PC-9 (cell line): ENCODE results near the gene CDK17. TPM values are rescaled to one million over a fixed set of nuclear protein-coding genes. Genes with fewer than 3 reads are reported as not detected.

Source experiments
- BruUV-seq: library from RNA; stranded (reverse); fragments of 400-500 nt; replicated peaks from 2 replicates; lab custom pipeline; 2021; lab: Mats Ljungman, UMichigan
- CTCF ChIA-PET: fragments of 300-600 bp; sonication (Branson Sonifier 250); formaldehyde crosslinking; loops from one replicate; lab custom pipeline; 2022; ENCODE audit warnings: antibody characterized with exemption; lab: Charles Lee
- POLR2A ChIA-PET: fragments of 300-600 bp; sonication (Branson Sonifier 250); formaldehyde crosslinking; loops from one replicate; lab custom pipeline; 2022; ENCODE audit warnings: antibody characterized with exemption; ENCODE audit not compliant: unreplicated experiment; lab: Charles Lee
- DNase-seq, 2 experiments: peaks; one replicate each; pipeline versions ENCODE4 v3.0.0 to v3.0.0-alpha.2; 2015 to 2022; ENCODE audit warnings: mixed read lengths in 1 of 2
- H2AFZ ChIP-seq: fragments of 200-600 bp; sonication (generic); 2 replicates; pipeline ENCODE4 v1.8.1; 2017; ENCODE audit warnings: antibody characterized with exemption
- H3F3A ChIP-seq: fragments of 200-600 bp; sonication (generic); 2 replicates; pipeline ENCODE4 v1.8.1; 2017; ENCODE audit warnings: antibody characterized with exemption, mild to moderate bottlenecking, low read depth; ENCODE audit not compliant: insufficient read depth
- H3K27ac ChIP-seq: fragments of 200-600 bp; sonication (generic); 2 replicates; pipeline ENCODE4 v1.6.1; 2016; ENCODE audit warnings: mixed run types
- H3K27me3 ChIP-seq: fragments of 200-600 bp; sonication (generic); 2 replicates; pipeline ENCODE4 v1.6.1; 2016; ENCODE audit warnings: low read depth, mixed run types; ENCODE audit not compliant: insufficient read depth
- H3K36me3 ChIP-seq: fragments of 200-600 bp; sonication (generic); 2 replicates; pipeline ENCODE4 v1.6.1; 2016; ENCODE audit warnings: low read depth, mixed run types
- H3K4me1 ChIP-seq: fragments of 200-600 bp; sonication (generic); replicated peaks from 2 replicates; pipeline ENCODE4 v1.6.1; 2016; ENCODE audit warnings: mixed run types; ENCODE audit not compliant: insufficient read depth
- H3K4me2 ChIP-seq: fragments of 200-600 bp; sonication (generic); 2 replicates; pipeline ENCODE4 v1.6.1; 2017; ENCODE audit warnings: mixed run types
- H3K4me3 ChIP-seq: fragments of 200-600 bp; sonication (generic); 2 replicates; pipeline ENCODE4 v1.6.1; 2016; ENCODE audit warnings: mixed run types
- H3K79me2 ChIP-seq: fragments of 200-600 bp; sonication (generic); 2 replicates; pipeline ENCODE4 v1.6.1; 2017; ENCODE audit warnings: low read depth, mixed run types
- H3K9me2 ChIP-seq: fragments of 200-600 bp; sonication (generic); 2 replicates; pipeline ENCODE4 v1.8.1; 2017; ENCODE audit warnings: mild to moderate bottlenecking; ENCODE audit not compliant: insufficient read depth
- H3K9me3 ChIP-seq: fragments of 200-600 bp; sonication (generic); 2 replicates; pipeline ENCODE4 v1.8.1; 2016; ENCODE audit warnings: low read depth; ENCODE audit not compliant: insufficient read depth
- H4K20me1 ChIP-seq: fragments of 200-600 bp; sonication (generic); 2 replicates; pipeline ENCODE4 v1.8.1; 2017; ENCODE audit not compliant: insufficient read depth
- EZH2 ChIP-seq: fragments of 200-600 bp; sonication (generic); IDR thresholded peaks from 2 replicates; pipeline ENCODE4 v1.8.0; 2017; ENCODE audit warnings: antibody characterized with exemption, low read depth
- intact Hi-C: fragments of 100-400 bp; cut with micrococcal nuclease; formaldehyde crosslinking; loops from one replicate; pipeline ENCODE4 v1.10.0; 2022; ENCODE audit not compliant: unreplicated experiment
- total RNA-seq: library from RNA; stranded (reverse); gene quantifications from 2 replicates; pipeline ENCODE4 v1.2.3, GENCODE V29; 2021
- TF ChIP-seq, protein P1 (sequence below): fragments of 200-600 bp; sonication (generic); conservative IDR thresholded peaks from 2 replicates; pipeline ENCODE4 v1.6.1; 2017; ENCODE audit warnings: mixed run types, antibody characterized with exemption, mild to moderate bottlenecking, moderate library complexity

The CDK17 gene
- total RNA-seq, 1 experiment from 2014 or later = 29.0 TPM

DNA sequence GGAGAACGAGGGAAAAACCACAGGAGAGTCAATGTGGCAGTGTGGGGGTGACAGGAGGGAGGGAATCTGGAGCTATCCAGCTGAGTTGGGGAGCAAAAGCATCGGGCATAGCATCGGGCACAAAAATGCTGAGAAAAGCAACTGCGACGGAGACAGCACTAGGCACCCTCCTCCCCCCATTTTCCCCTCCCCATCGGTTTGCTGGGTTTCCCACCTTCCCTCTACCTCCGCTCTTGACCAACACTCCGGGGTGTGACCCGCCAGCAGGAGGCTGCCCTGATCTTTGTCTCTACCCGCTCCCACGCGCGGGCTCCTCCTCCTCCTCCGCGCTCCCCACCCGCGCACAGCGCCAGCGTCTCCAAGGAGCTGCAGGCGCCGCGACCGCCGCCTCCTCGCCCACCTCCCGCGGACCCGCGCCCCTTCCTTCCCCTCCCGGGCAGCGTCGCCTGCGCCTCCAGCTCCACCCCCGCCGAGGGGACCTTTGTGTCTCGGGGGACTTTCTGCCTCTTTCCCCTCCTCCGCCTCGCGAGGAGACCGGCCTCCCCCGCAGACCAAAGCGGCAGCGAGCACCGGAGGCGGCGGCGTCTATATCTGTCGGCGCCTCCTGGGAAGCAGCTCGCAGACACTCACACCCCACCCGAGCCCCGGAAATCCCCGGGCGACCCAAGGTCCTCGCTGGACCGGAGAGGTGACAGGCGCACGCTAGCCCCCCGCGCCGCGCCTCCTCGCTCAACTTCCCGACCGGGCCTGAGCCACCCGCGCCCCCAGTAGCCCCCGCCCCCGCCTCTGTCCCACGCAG, 920 bp downstream of the CDK17 start:
- H4K20me1 ChIP-seq = peaks cover 29% of the 10 kb centered on the region
- BruUV-seq = no TSS peak
- peaks cover 52% of the 10 kb centered on the region for H3K79me2 ChIP-seq
- TF ChIP-seq EZH2 = no peak
- TF ChIP-seq, protein P1, sequence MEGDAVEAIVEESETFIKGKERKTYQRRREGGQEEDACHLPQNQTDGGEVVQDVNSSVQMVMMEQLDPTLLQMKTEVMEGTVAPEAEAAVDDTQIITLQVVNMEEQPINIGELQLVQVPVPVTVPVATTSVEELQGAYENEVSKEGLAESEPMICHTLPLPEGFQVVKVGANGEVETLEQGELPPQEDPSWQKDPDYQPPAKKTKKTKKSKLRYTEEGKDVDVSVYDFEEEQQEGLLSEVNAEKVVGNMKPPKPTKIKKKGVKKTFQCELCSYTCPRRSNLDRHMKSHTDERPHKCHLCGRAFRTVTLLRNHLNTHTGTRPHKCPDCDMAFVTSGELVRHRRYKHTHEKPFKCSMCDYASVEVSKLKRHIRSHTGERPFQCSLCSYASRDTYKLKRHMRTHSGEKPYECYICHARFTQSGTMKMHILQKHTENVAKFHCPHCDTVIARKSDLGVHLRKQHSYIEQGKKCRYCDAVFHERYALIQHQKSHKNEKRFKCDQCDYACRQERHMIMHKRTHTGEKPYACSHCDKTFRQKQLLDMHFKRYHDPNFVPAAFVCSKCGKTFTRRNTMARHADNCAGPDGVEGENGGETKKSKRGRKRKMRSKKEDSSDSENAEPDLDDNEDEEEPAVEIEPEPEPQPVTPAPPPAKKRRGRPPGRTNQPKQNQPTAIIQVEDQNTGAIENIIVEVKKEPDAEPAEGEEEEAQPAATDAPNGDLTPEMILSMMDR = no peak
- peak overlapping the region; percentile 93 for H3K27ac ChIP-seq
- H3K4me1 ChIP-seq = peaks cover 47% of the 10 kb centered on the region
- H2AFZ ChIP-seq = peak overlapping the region; percentile 77
- H3K9me3 ChIP-seq = no peaks in the 10 kb centered on the region; the same call in 1 of the 2 replicates
- no peaks in the 10 kb centered on the region for H3K9me2 ChIP-seq
- no peaks in the 10 kb centered on the region for H3K36me3 ChIP-seq
- peaks cover 24% of the 10 kb centered on the region for H3F3A ChIP-seq
- ChIA-PET POLR2A (no interaction called here), CTCF (interaction anchor here (0.6 to 1.5 kb wide), 4 partner anchors 28 to 333 kb away, joined by 3 to 11 read pairs (median 4); no protein-coding TSS in a partner anchor)
- peak overlapping the region; percentile 67 for H3K4me3 ChIP-seq
- H3K27me3 ChIP-seq = no peaks in the 10 kb centered on the region
- H3K4me2 ChIP-seq = peak overlapping the region; percentile 96
- peak in 1 of 2 experiments; percentile 58 for DNase-seq
- intact Hi-C loops = loop anchor here (5.0 to 10.0 kb wide), 2 partner anchors 47 to 105 kb away; no protein-coding TSS in a partner anchor

DNA sequence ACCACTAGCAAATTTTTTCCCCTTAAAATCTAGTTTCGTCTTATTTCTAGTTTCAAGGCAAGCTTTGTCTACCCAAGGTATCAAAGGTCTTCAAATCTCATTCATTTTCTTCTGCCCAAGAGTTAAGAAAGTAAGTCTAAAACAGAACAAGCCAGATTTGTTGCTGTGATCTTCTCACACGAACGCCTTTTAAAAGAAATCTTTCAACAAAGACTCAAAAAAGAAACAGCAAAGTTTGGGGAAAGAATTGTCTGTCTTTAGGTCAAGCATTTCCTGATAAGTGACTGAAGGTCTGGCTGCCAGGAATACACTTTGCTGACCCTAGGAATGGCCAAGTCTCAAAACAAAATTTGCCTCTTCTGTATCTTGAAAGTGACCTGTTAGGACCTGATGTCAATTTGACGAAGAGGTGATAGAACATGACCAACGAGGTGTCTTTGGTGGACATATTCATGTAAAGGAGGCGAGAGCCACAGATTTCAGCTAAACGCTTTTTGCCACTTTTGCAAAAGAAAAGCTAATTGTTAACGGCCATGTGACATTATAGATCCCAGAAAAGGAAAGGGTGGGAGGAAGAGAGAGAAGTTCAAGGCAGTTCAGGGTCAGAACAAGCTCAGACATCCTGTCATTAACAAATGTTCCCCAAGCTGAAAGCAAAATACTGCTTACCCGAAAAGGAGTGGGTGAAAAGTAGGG, 1.7 kb downstream of the CDK17 start:
- peaks cover 28% of the 10 kb centered on the region for H3F3A ChIP-seq
- TF ChIP-seq, protein P1 = no peak
- TF ChIP-seq EZH2 = no peak
- H3K4me2 ChIP-seq = peak overlapping the region; percentile 96
- ChIA-PET POLR2A (interaction anchor here (0.6 kb wide), 1 partner anchor 131 kb away, joined by 8 read pairs; no protein-coding TSS in a partner anchor), CTCF (interaction anchor here (0.6 to 1.0 kb wide), 3 partner anchors 28 to 118 kb away, joined by 3 to 6 read pairs (median 4); no protein-coding TSS in a partner anchor)
- H4K20me1 ChIP-seq = peaks cover 31% of the 10 kb centered on the region
- H2AFZ ChIP-seq = peak overlapping the region; percentile 77; the same call in 1 of the 2 replicates
- no peak for DNase-seq
- peak overlapping the region; percentile 93 for H3K27ac ChIP-seq
- no peaks in the 10 kb centered on the region for H3K9me2 ChIP-seq
- intact Hi-C loops = loop anchor here (5.0 to 10.0 kb wide), 2 partner anchors 46 to 104 kb away; no protein-coding TSS in a partner anchor
- no peaks in the 10 kb centered on the region for H3K27me3 ChIP-seq
- H3K9me3 ChIP-seq = no peaks in the 10 kb centered on the region; the same call in 1 of the 2 replicates
- no peaks in the 10 kb centered on the region for H3K36me3 ChIP-seq
- H3K79me2 ChIP-seq = peaks cover 60% of the 10 kb centered on the region
- H3K4me1 ChIP-seq = peaks cover 40% of the 10 kb centered on the region
- TSS peak; percentile 44 for BruUV-seq
- H3K4me3 ChIP-seq = peak overlapping the region; percentile 67

DNA sequence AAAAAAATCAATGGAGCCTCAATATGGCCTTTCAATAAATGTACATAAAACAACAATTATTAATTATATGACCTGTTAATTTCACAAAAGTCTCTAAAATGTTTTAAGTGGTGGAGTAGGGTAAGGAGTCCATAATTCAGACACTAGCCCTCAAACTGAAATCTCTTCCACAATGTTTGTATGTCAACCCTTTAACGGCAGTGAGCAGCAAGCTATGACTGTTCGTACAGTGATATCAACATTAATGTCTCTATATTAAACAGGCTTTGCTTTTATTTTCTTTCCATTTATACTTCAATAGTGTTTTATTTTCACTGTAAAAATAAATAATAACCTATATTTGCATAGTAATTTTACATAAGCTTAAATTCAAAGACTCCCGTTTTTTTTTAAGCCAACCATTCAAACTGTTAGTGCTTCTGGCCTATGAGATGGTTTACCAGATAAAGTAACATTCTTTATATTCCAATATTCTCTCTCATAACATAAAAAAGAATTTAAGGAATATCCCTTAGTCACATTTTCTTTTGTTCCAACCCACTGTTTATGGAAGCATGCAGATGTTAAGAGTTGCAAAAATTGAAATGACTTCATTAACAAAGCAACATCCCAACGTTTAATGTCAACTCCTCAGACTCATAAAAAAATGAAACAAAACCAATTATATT, 2.3 kb downstream of the CDK17 start:
- peak overlapping the region; percentile 93 for H3K27ac ChIP-seq
- H3K9me3 ChIP-seq = no peaks in the 10 kb centered on the region; the same call in 1 of the 2 replicates
- peaks cover 67% of the 10 kb centered on the region for H3K79me2 ChIP-seq
- no TSS peak for BruUV-seq
- H3K4me1 ChIP-seq = peaks cover 39% of the 10 kb centered on the region
- H3K9me2 ChIP-seq = no peaks in the 10 kb centered on the region
- peaks cover 37% of the 10 kb centered on the region for H4K20me1 ChIP-seq
- H3F3A ChIP-seq = peaks cover 30% of the 10 kb centered on the region
- no peaks in the 10 kb centered on the region for H3K36me3 ChIP-seq
- POLR2A ChIA-PET = interaction anchor here (0.6 kb wide), 1 partner anchor 130 kb away, joined by 8 read pairs; no protein-coding TSS in a partner anchor
- H3K4me3 ChIP-seq = peak overlapping the region; percentile 67
- no peak for TF ChIP-seq EZH2
- TF ChIP-seq, protein P1 = no peak
- CTCF ChIA-PET = interaction anchor here (1.0 kb wide), 1 partner anchor 29 kb away, joined by 6 read pairs; no protein-coding TSS in a partner anchor
- intact Hi-C loops = loop anchor here (5.0 to 10.0 kb wide), 2 partner anchors 46 to 103 kb away; no protein-coding TSS in a partner anchor
- peak overlapping the region; percentile 96 for H3K4me2 ChIP-seq
- 0 out of 2 replicates have a peak overlapping the region, but pooled peaks have one; percentile 77 for H2AFZ ChIP-seq
- DNase-seq = no peak
- H3K27me3 ChIP-seq = no peaks in the 10 kb centered on the region
